Natural killer cell (primary cell): ENCODE results near the gene IGFBP7. TPM values are rescaled to one million over a fixed set of nuclear protein-coding genes. Genes with fewer than 3 reads are reported as not detected.

Source experiments
- ATAC-seq, 3 donors: fragments of 150-1000 bp in 2 of 3; fragments of 200-7000 bp in 1 of 3; cut with Tn5 transposase; 1 replicate in 1 of 3; 2 replicates in 2 of 3; pipeline ENCODE4 v1.10.0; 2021; ENCODE audit warnings: mild to moderate bottlenecking in 2 of 3, moderate library complexity in 2 of 3
- DNase-seq, 2 donors: peaks; one replicate each; pipeline versions ENCODE4 v3.0.0 to v3.0.0-alpha.2; 2013 to 2021; ENCODE audit warnings: mixed read lengths in 1 of 2
- H3K27ac ChIP-seq: one replicate; pipeline ENCODE4 v1.5.1; 2013; ENCODE audit warnings: mild to moderate bottlenecking, low read length
- H3K27me3 ChIP-seq: one replicate; pipeline ENCODE4 v1.6.1; 2013; ENCODE audit warnings: low read length; ENCODE audit not compliant: control insufficient read depth, insufficient read depth
- H3K36me3 ChIP-seq: one replicate; pipeline ENCODE4 v1.6.1; 2013; ENCODE audit warnings: low read length; ENCODE audit not compliant: control insufficient read depth, insufficient read depth
- H3K4me1 ChIP-seq: one replicate; pipeline ENCODE4 v1.6.1; 2013; ENCODE audit warnings: low read length; ENCODE audit not compliant: control insufficient read depth, insufficient read depth
- H3K4me3 ChIP-seq: one replicate; pipeline ENCODE4 v1.5.1; 2013; ENCODE audit warnings: low read length
- H3K9me3 ChIP-seq: one replicate; pipeline ENCODE4 v1.6.1; 2013; ENCODE audit warnings: low read length; ENCODE audit not compliant: control insufficient read depth, insufficient read depth
- H3K27ac Mint-ChIP-seq, 2 donors: one replicate each; pipeline ENCODE4 v1.8.0; 2022; ENCODE audit warnings: mild to moderate bottlenecking in 2 of 2, mixed read lengths in 2 of 2, moderate library complexity in 1 of 2
- H3K27me3 Mint-ChIP-seq, 2 donors: one replicate each; pipeline ENCODE4 v1.8.0; 2022; ENCODE audit warnings: low read depth in 2 of 2, mixed read lengths in 2 of 2
- H3K36me3 Mint-ChIP-seq: one replicate; pipeline ENCODE4 v1.8.0; 2022; ENCODE audit warnings: mixed read lengths
- H3K4me1 Mint-ChIP-seq, 2 donors: one replicate each; pipeline ENCODE4 v1.8.0; 2022; ENCODE audit warnings: mixed read lengths in 2 of 2
- H3K4me3 Mint-ChIP-seq: one replicate; pipeline ENCODE4 v1.8.0; 2022; ENCODE audit warnings: mild to moderate bottlenecking, moderate library complexity, mixed read lengths
- H3K9me3 Mint-ChIP-seq, 2 donors: one replicate each; pipeline ENCODE4 v1.8.0; 2022; ENCODE audit warnings: mixed read lengths in 2 of 2
- CTCF ChIP-seq: fragments of 200-600 bp; IDR thresholded peaks from one replicate; pipeline ENCODE4 v1.8.0; 2022; ENCODE audit warnings: antibody characterized with exemption
- WGBS: methylation state at CpG from one replicate; pipeline ENCODE4 v1.1.7; 2013; ENCODE audit warnings: missing lambda C conversion rate; ENCODE audit not compliant: insufficient coverage; 5-methylcytosine and 5-hydroxymethylcytosine counted together
- intact Hi-C: fragments of 100-400 bp; cut with micrococcal nuclease; formaldehyde crosslinking; loops from one replicate; pipeline ENCODE4 v1.14.2; 2022
- total RNA-seq, 4 donors: library from RNA; stranded (reverse); fragments of 120-200 nt in 1 of 4; gene quantifications; one replicate each; pipeline versions ENCODE4 v1.2.3 to v1.2.4, GENCODE V29; 2013 to 2022

The IGFBP7 gene
- total RNA-seq, 3 donors from 2014 or later (not counting 1 experiment from before 2014, with no cell fraction given) = 88.8 to 107 (median 101) TPM

- no peak overlapping the region for H3K4me3 ChIP-seq
- Mint-ChIP-seq H3K4me1 (peaks cover 78 to 79% of the 10 kb centered on the region in 2 donors), H3K27ac (peak overlapping the region in 1 of 2 donors; percentile 8), H3K9me3 (no peaks in the 10 kb centered on the region), H3K36me3 (no peaks in the 10 kb centered on the region), H3K4me3 (no peak overlapping the region), H3K27me3 (no peaks in the 10 kb centered on the region)
- no peaks in the 10 kb centered on the region for H3K27me3 ChIP-seq
- no peak for TF ChIP-seq CTCF
- DNase-seq (no peak), ATAC-seq (no peak)
- no peaks in the 10 kb centered on the region for H3K36me3 ChIP-seq
- no peaks in the 10 kb centered on the region for H3K9me3 ChIP-seq
- WGBS = 80% methylated on average over 5 of the region's 5 CpGs
- no peak overlapping the region for H3K27ac ChIP-seq
- intact Hi-C loops = no loop called here
- H3K4me1 ChIP-seq = peaks cover 6% of the 10 kb centered on the region
Observed at GRCh38 chr4:57095956-57096355, 14.2 kb downstream of the IGFBP7 start.

- H3K27me3 ChIP-seq = no peaks in the 10 kb centered on the region
- H3K4me1 ChIP-seq = peaks cover 10% of the 10 kb centered on the region
- H3K9me3 ChIP-seq = no peaks in the 10 kb centered on the region
- H3K4me3 Mint-ChIP-seq = no peak overlapping the region
- no peak overlapping the region for H3K27ac ChIP-seq
- no peak for ATAC-seq
- no peak overlapping the region for H3K4me3 ChIP-seq
- H3K27me3 Mint-ChIP-seq = no peaks in the 10 kb centered on the region
- no peaks in the 10 kb centered on the region for H3K9me3 Mint-ChIP-seq
- no peaks in the 10 kb centered on the region for H3K36me3 Mint-ChIP-seq
- intact Hi-C loops = no loop called here
- H3K4me1 Mint-ChIP-seq = peaks cover 77 to 79% of the 10 kb centered on the region in 2 donors
- H3K36me3 ChIP-seq = no peaks in the 10 kb centered on the region
- TF ChIP-seq CTCF = no peak
- H3K27ac Mint-ChIP-seq = peak overlapping the region in 1 of 2 donors; percentile 8
- DNase-seq = no peak
- WGBS = 100% methylated on average over 2 of the region's 2 CpGs
Observed at GRCh38 chr4:57095245-57095644, 14.9 kb downstream of the IGFBP7 start.

- no peak for TF ChIP-seq CTCF
- no peak overlapping the region for H3K4me3 Mint-ChIP-seq
- H3K4me1 ChIP-seq = peaks cover 10% of the 10 kb centered on the region
- H3K9me3 Mint-ChIP-seq = no peaks in the 10 kb centered on the region
- peak overlapping the region; percentile 6 to 31 for H3K27ac Mint-ChIP-seq
- no peaks in the 10 kb centered on the region for H3K27me3 ChIP-seq
- intact Hi-C loops = no loop called here
- H3K9me3 ChIP-seq = no peaks in the 10 kb centered on the region
- H3K27me3 Mint-ChIP-seq = no peaks in the 10 kb centered on the region
- ATAC-seq = peak in 1 of 3 donors; percentile 29
- no peak overlapping the region for H3K4me3 ChIP-seq
- peaks cover 77 to 79% of the 10 kb centered on the region in 2 donors for H3K4me1 Mint-ChIP-seq
- no peaks in the 10 kb centered on the region for H3K36me3 ChIP-seq
- DNase-seq = no peak
- no peaks in the 10 kb centered on the region for H3K36me3 Mint-ChIP-seq
- H3K27ac ChIP-seq = no peak overlapping the region
- WGBS = 97% methylated on average over 3 of the region's 3 CpGs
Observed at GRCh38 chr4:57094832-57095223, 15.4 kb downstream of the IGFBP7 start.
